ENCODE measurements around the gene NR5A2.
"Not testable (repeated sequence)": the region's sequence is repeated elsewhere in the genome, so short reads cannot be mapped to it uniquely, and the experiment has no call there.

Gene NR5A2

GRCh38 chr1:200184196-200184595 is 156.7 kb downstream of the NR5A2 start:
- in situ Hi-C loops (cut with MboI; ENCODE audit: low sequenced_read_pairs): no loop called here

GRCh38 chr1:200185191-200185590 is 157.7 kb downstream of the NR5A2 start:
- in situ Hi-C loops (cut with MboI; ENCODE audit: low sequenced_read_pairs): not testable (repeated sequence)

DNA sequence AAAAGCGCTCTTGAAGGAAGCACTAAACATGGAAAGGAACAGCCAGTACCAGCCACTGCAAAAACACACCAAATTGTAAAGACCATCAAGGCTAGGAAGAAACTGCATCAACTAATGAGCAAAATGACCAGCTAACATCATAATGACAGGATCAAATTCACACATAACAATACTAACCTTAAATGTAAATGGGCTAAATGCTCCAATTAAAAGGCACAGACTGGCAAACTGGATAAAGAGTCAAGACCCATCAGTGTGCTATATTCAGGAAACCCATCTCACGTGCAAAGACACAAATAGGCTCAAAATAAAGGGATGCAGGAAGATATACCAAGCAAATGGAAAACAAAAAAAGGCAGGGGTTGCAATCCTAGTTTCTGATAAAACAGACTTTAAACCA is 159.8 kb downstream of the NR5A2 start:
- in situ Hi-C loops (cut with MboI; ENCODE audit: low sequenced_read_pairs): not testable (repeated sequence)

DNA sequence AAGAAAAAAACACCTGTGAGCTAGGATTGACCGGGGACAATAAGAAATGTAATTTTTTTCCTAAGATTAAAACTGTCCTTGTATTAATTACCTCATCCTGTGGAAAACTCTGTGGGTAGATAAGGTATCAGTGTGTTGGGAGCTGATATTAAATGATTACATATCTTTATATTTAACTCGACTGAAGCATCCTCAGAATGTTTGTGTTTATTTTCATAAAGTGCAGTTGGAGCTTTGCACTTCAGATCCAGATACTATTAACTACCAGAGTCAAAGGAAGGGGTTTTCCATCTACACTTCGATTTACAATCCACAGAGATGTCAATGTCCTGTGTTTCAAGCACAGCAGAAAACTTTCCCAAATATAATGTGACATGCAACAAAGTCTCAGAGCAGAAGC is 164.5 kb downstream of the NR5A2 start:
- in situ Hi-C loops (cut with MboI; ENCODE audit: low sequenced_read_pairs): no loop called here

GRCh38 chr1:200194477-200194876 is 167.0 kb downstream of the NR5A2 start:
- in situ Hi-C loops (cut with MboI; ENCODE audit: low sequenced_read_pairs): no loop called here

- in situ Hi-C loops (cut with MboI; ENCODE audit: low sequenced_read_pairs): no loop called here
These were observed 170.7 kb downstream of the NR5A2 start for GRCh38 chr1:200198236-200198635.

DNA sequence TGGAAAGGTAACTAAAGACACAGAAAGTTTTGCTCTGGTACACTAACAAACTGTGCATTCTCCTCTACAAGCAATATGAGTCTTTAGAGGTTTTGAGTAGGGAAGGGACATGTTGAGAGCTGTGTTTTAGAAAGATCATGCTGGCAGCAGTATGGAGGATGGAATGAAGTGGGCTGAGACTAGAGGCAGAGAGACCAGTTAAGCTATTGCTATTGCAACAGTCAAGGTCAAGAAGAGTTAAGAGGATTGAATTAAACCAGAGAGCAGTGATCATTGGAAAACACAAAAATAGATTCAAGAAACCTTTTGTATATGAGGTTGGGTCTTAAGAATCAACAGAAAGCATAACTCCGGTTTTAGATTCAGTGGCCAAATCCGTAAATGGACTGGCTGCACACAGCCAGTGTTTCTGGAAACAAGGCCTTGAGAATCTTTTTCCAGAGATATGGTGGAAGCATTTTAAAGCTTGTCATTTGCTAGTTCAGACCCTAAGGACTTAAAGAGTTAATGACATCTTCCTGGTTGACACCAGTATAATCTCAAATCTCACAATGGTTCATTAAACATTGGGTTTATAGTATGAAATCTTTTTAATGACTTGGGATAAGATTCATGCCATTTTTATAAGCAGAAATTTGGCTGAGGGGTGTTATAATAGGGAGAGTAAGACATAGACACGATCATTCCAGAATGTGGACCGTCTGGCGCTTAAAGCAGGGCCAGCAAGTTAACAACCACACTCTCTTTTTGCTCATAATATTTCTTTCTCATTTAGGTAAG is 177.9 kb downstream of the NR5A2 start:
- in situ Hi-C loops (cut with MboI; ENCODE audit: low sequenced_read_pairs): no loop called here

DNA sequence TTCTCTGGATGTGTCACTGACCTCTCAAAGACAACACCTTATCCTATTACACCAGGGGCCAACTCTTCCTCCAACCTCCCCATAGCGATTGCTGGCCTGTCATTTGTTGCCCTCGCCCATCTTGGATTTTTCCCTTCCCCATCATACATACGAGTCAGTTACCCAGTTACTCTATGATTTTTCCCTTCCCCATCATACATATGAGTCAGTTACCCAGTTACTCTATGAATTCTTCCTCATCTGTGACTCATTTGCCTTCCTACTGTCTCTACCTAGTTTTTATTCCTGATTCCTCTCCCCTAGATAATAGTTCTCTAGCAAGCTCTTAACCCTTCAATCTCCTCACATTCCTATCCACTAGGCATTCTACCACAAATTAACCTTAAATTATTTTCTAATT is 178.8 kb downstream of the NR5A2 start:
- in situ Hi-C loops (cut with MboI; ENCODE audit: low sequenced_read_pairs): no loop called here

- in situ Hi-C loops (cut with MboI; ENCODE audit: low sequenced_read_pairs): no loop called here
These were observed 179.3 kb downstream of the NR5A2 start for GRCh38 chr1:200206761-200207160.

DNA sequence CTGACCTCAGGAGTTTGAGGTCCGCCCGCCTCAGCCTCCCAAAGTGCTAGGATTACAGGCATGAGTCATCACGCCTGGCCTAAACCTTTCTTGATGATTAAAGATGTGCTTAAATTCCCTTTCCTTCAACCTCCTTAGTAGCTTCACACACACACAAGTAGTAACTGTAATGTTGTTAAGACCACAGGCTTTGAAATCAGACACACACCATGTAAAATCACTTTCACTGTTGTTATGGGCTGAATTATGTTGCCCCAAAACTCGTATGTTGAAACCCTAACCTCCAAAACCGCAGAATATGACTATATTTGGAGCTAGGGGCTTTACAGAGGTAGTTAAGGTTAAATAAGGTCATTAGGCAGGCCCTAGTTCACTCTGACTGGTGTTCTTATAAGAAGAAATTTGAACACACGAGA is 180.2 kb downstream of the NR5A2 start:
- in situ Hi-C loops (cut with MboI; ENCODE audit: low sequenced_read_pairs): no loop called here

DNA sequence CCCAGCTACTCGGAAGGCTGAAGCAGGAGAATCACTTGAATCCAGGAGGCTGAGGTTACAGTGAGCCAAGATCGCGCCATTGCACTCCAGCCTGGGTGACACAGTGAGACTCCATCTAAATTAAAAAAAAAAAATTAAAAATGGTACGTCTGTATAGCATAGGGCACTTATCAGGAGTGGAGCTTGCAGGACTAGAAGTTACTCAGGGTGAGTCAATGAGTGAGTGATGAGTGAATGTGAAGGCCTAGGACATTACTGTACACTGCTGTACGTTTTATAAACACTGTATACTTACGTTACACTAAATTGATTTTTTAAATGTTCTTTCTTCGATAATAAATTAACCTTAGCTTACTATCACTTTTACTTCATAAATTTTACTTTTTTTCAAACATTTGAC is 183.6 kb downstream of the NR5A2 start:
- in situ Hi-C loops (cut with MboI; ENCODE audit: low sequenced_read_pairs): no loop called here

DNA sequence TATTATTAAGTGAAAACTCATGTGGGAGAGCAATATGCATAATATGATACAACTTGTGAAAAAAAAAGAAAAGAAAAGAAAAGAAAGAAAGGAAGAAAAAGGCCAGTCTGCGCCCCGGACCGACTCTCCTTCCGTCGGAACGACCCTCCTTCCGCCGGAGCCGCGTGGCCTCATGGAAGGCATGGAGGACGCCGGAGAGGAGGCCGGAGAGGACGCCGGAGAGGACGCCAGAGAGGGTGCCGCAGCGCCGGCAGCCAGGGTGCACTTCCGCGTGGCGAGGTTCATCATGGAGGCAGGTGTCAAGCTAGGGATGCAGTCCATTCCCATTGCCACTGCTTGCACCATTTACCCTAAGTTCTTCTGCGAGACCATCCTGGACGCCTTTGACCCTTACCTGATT is 185.9 kb downstream of the NR5A2 start:
- in situ Hi-C loops (cut with MboI; ENCODE audit: low sequenced_read_pairs): no loop called here

DNA sequence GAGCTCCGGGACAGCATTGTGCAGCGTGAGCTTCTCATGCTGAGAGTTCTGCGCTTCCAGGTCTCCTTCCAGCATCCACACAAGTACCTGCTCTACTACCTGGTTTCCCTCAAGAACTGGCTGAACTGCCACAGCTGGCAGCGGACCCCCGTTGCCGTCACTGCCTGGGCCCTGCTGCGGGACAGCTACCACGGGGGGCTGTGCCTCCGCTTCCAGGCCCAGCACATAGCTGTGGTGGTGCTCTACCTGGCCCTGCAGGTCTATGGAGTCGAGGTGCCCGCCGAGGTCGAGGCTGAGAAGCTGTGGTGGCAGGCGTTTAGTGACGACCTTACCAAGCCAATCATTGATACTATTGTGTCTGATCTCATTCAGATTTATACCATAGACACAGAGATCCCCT is 186.4 kb downstream of the NR5A2 start:
- in situ Hi-C loops (cut with MboI; ENCODE audit: low sequenced_read_pairs): no loop called here

GRCh38 chr1:200215350-200215749 is 187.8 kb downstream of the NR5A2 start:
- in situ Hi-C loops (cut with MboI; ENCODE audit: low sequenced_read_pairs): no loop called here

- in situ Hi-C loops (cut with MboI; ENCODE audit: low sequenced_read_pairs): no loop called here
These were observed 190.2 kb downstream of the NR5A2 start for GRCh38 chr1:200217703-200218102.

DNA sequence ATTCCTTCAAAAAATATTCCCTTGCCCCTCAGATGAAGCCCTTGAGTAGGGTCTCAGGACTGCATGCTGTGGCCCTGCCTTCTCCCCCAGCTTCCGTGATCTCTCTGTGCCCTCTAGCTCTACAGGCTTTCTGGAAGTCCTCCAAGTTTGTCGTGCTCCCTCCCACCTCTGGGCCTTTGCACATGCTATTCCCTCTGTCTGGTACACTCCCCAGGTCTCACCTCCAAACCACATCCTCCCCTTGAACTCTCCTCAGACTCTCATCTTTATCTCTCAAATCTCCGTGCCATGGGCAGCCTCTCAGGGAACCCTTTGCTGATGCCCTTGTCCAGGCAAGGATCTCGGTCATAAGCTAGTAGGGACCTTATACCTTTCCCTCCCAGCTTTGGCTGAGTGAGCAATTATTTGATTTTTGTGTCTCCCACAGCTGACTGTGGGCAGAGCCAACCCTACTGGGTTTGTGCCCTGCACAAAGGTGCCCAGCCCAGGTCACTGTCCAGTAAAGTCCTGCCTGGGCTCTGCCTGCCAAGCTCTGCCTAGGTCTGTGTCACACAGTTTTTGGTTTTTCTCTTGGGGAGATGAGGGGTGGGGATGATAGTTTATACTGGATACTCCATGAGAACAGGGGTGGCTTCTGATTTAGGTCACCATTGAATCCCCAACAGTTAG is 194.2 kb downstream of the NR5A2 start:
- in situ Hi-C loops (cut with MboI; ENCODE audit: low sequenced_read_pairs): no loop called here

DNA sequence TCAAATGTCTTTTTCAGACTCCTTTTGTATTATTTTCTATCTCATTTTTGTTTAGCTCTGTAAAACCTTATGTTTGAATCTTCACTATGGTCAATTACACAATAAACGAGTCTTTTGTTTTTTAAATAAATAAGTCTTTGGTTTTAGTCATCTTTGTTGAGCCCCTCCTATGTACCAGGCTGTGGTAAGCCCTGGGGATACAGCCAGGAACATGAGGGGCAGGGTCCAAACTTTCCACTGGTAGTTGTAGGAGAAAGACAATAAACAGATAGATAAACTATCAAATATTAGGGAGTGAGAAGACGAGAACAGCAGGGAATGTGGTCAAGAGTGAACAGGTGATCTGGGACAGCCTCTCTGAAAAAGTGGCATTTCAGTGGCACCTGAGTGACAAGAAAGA is 195.7 kb downstream of the NR5A2 start:
- in situ Hi-C loops (cut with MboI; ENCODE audit: low sequenced_read_pairs): no loop called here

DNA sequence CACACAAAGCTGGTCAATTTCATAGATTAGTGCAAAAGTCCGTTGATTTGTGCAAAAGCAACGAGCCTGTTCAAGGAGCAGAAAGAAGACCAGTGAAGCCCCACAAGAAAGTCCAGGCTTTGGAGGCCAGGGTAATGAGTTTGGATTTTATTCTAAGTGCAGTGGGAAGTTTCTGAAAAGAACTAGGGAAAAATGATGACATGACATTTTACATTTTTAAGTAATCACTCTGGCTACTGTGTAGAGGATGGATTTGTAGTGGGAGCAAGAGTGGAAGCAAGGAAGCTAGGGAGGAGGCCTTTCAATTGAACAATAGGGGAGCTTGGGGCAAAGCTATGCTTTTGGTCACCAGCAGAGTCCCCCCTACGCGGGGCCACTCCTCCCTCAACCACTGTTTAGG is 196.1 kb downstream of the NR5A2 start:
- in situ Hi-C loops (cut with MboI; ENCODE audit: low sequenced_read_pairs): no loop called here

GRCh38 chr1:200224315-200224714 is 196.8 kb downstream of the NR5A2 start:
- in situ Hi-C loops (cut with MboI; ENCODE audit: low sequenced_read_pairs): no loop called here

- in situ Hi-C loops (cut with MboI; ENCODE audit: low sequenced_read_pairs): no loop called here
These were observed 198.9 kb downstream of the NR5A2 start for GRCh38 chr1:200226268-200226968.

DNA sequence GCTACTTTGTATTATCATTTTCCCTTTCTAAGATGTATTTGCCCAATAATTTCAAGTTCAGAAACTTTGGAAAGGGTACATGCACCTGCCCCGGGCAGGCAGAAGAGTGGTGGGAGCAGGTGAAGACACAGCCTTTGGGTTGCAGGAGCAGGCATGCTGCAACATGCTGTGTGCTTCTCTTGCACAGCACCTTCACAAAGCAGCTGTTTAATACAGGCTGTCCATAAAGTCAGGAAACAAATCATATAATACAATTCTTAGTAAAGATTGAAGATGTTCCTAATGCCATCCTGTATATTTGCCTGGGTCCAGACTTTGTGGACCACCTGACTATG is 199.4 kb downstream of the NR5A2 start:
- in situ Hi-C loops (cut with MboI; ENCODE audit: low sequenced_read_pairs): no loop called here

Data from HL-60/S4 treated with phorbol 12-myristate 13-acetate at 8.2 ng/mL for 4 days and 3 days (cell line).